Endothelial cell of umbilical vein (primary cell): ENCODE results near the gene BLTP3B. TPM values are rescaled to one million over a fixed set of nuclear protein-coding genes. Genes with fewer than 3 reads are reported as not detected.

Experiments
- BruUV-seq: library from RNA; stranded (reverse); fragments of 400-500 nt; replicated peaks from 2 replicates; lab custom pipeline; 2021; lab: Mats Ljungman, UMichigan
- CTCF ChIA-PET: fragments of 300-600, 350-600 bp; sonication (Branson Sonifier 250); formaldehyde crosslinking; loops from one replicate; lab custom pipeline; 2021; ENCODE audit warnings: antibody characterized with exemption, inconsistent platforms; lab: Charles Lee
- POLR2A ChIA-PET: fragments of 300-600, 350-600 bp; sonication (Branson Sonifier 250); formaldehyde crosslinking; loops from one replicate; lab custom pipeline; 2021; ENCODE audit warnings: antibody characterized with exemption, inconsistent platforms; lab: Charles Lee
- DNase-seq: peaks from one replicate; pipeline ENCODE4 v3.0.0-alpha.2; 2011; ENCODE audit warnings: low read depth, low spot score
- FAIRE-seq: peaks from 2 replicates; lab custom pipeline; 2011; peaks lifted over from hg19 to GRCh38; lab: Jason Lieb, UNC
- H2AFZ ChIP-seq: 2 replicates; pipeline ENCODE4 v1.6.0; 2012; ENCODE audit warnings: low read depth, low read length, control low read depth, inconsistent platforms
- H3K27ac ChIP-seq: 2 replicates; pipeline ENCODE4 v1.5.1; 2011; ENCODE audit warnings: low read depth, mild to moderate bottlenecking, control low read depth, low read length, moderate library complexity; ENCODE audit not compliant: insufficient read depth
- H3K27me3 ChIP-seq, 2 experiments: 2 replicates each; pipeline versions ENCODE4 v1.6.0 to v1.6.1; 2011; ENCODE audit warnings: low read length in 2 of 2, mixed read lengths in 1 of 2; ENCODE audit not compliant: control insufficient read depth in 2 of 2, insufficient read depth in 2 of 2
- H3K36me3 ChIP-seq, 2 experiments: 2 replicates in 1 of 2; 3 replicates in 1 of 2; pipeline ENCODE4 v1.5.1; 2011; ENCODE audit warnings: low read length in 2 of 2, mild to moderate bottlenecking in 1 of 2, moderate library complexity in 1 of 2; ENCODE audit not compliant: control insufficient read depth in 2 of 2, insufficient read depth in 2 of 2; ENCODE audit errors: extremely low read depth in 1 of 2
- H3K4me1 ChIP-seq: 3 replicates; pipeline ENCODE4 v1.5.1; 2011; ENCODE audit warnings: mild to moderate bottlenecking, low read length; ENCODE audit not compliant: control insufficient read depth, insufficient read depth; ENCODE audit errors: extremely low read depth
- H3K4me2 ChIP-seq: 2 replicates; pipeline ENCODE4 v1.6.1; 2011; ENCODE audit warnings: low read length, control low read depth, mixed read lengths; ENCODE audit not compliant: insufficient read depth
- H3K4me3 ChIP-seq, 3 experiments: fragments of 200-600 bp in 1 of 3; sonication (generic), shearing (Covaris generic) in 1 of 3; replicated peaks in 1 of 3; 2 replicates each; pipeline ENCODE4 v1.5.1; 2011 to 2016; ENCODE audit warnings: control low read depth in 3 of 3, low read length in 3 of 3, mild to moderate bottlenecking in 2 of 3, inconsistent platforms in 1 of 3, low read depth in 1 of 3, moderate library complexity in 1 of 3; ENCODE audit not compliant: insufficient read depth in 1 of 3
- H3K79me2 ChIP-seq: 2 replicates; pipeline ENCODE4 v1.6.0; 2012; ENCODE audit warnings: low read length, inconsistent platforms; ENCODE audit not compliant: control insufficient read depth, insufficient read depth
- H3K9ac ChIP-seq: replicated peaks from 2 replicates; pipeline ENCODE3; 2011; ENCODE audit warnings: low read length, control low read depth; ENCODE audit not compliant: insufficient read depth; ENCODE audit errors: extremely low read depth
- H3K9me1 ChIP-seq: replicated peaks from 3 replicates; pipeline ENCODE4 v1.6.0; 2011; ENCODE audit warnings: mild to moderate bottlenecking, low read length; ENCODE audit not compliant: control insufficient read depth, insufficient read depth; ENCODE audit errors: extremely low read depth
- H3K9me3 ChIP-seq: replicated peaks from 2 replicates; pipeline ENCODE4 v1.5.1; 2012; ENCODE audit warnings: low read length, inconsistent platforms; ENCODE audit not compliant: control insufficient read depth, insufficient read depth
- H4K20me1 ChIP-seq: replicated peaks from 2 replicates; pipeline ENCODE3; 2011; ENCODE audit warnings: mild to moderate bottlenecking, low read length; ENCODE audit not compliant: control insufficient read depth, insufficient read depth; ENCODE audit errors: extremely low read depth
- CTCF ChIP-seq, 2 donors: IDR thresholded peaks; 1 replicate in 1 of 2; 2 replicates in 1 of 2; pipeline ENCODE4 v1.5.1; 2011; ENCODE audit warnings: low read length in 2 of 2, mild to moderate bottlenecking in 2 of 2, moderate library complexity in 2 of 2, control low read depth in 1 of 2, inconsistent platforms in 1 of 2, low read depth in 1 of 2; ENCODE audit not compliant: insufficient read depth in 1 of 2; ENCODE audit errors: extremely low read depth in 1 of 2
- EZH2 ChIP-seq: IDR thresholded peaks from 2 replicates; pipeline ENCODE4 v1.6.1; 2012; ENCODE audit warnings: borderline replicate concordance, low read depth, mild to moderate bottlenecking, moderate library complexity, low read length, inconsistent platforms; ENCODE audit not compliant: severe bottlenecking
- FOS ChIP-seq: IDR thresholded peaks from 2 replicates; pipeline ENCODE4 v1.6.1; 2011; ENCODE audit warnings: mild to moderate bottlenecking, low read length, moderate library complexity, borderline replicate concordance; ENCODE audit not compliant: insufficient read depth
- GATA2 ChIP-seq: IDR thresholded peaks from 2 replicates; pipeline ENCODE4 v1.7.0; 2011; ENCODE audit warnings: low read depth, mild to moderate bottlenecking, moderate library complexity, mixed read lengths, low read length; ENCODE audit not compliant: insufficient read length, insufficient read depth
- JUN ChIP-seq: IDR thresholded peaks from 2 replicates; pipeline ENCODE4 v1.6.1; 2011; ENCODE audit warnings: borderline replicate concordance, low read depth; ENCODE audit not compliant: insufficient read length, insufficient read depth
- MYC ChIP-seq: IDR thresholded peaks from one replicate; pipeline ENCODE4 v1.6.1; 2011; ENCODE audit warnings: mild to moderate bottlenecking, low read depth, low read length
- POLR2A ChIP-seq: IDR thresholded peaks from 2 replicates; pipeline ENCODE4 v1.6.1; 2012; ENCODE audit warnings: low read depth, mild to moderate bottlenecking, control low read depth, low read length
- POLR2AphosphoS5 ChIP-seq: IDR thresholded peaks from 2 replicates; pipeline ENCODE4 v1.6.1; 2012; ENCODE audit warnings: low read depth, mild to moderate bottlenecking, control low read depth, low read length, moderate library complexity; ENCODE audit not compliant: insufficient read depth
- dilution Hi-C: fragments of 300-500 bp; cut with MboI; formaldehyde crosslinking; loops from one replicate; pipeline ENCODE4 v1.15.0; 2019; ENCODE audit warnings: low sequenced_read_pairs; ENCODE audit not compliant: extremely low pct_ligation_motif_present
- intact Hi-C: fragments of 100-400 bp; cut with micrococcal nuclease; formaldehyde crosslinking; loops from one replicate; pipeline ENCODE4 v1.10.0; 2022
- polyA plus RNA-seq, 4 experiments: library from polyadenylated mRNA; depleted of rRNA in 3 of 4; stranded (reverse) in 3 of 4; unstranded in 1 of 4; fragments of >200 nt; gene quantifications; 2 replicates each; pipeline versions ENCODE4 v1.2.1 to v1.2.3, GENCODE V29; 2011 to 2012; ENCODE audit warnings: missing spikeins in 1 of 4
- total RNA-seq: library from RNA; stranded (reverse); gene quantifications from 2 replicates; pipeline ENCODE4 v1.2.3, GENCODE V29; 2021
- TF ChIP-seq, protein P1 (sequence below): IDR thresholded peaks from 2 replicates; pipeline ENCODE4 v1.6.1; 2011; ENCODE audit not compliant: insufficient read depth, insufficient read length

BLTP3B gene
- total and polyA plus RNA-seq, 2 donors (not counting 3 experiments of a cell fraction or from before 2014, with no cell fraction given), result 5.4 to 17.9 TPM

- TF ChIP-seq CTCF (IDR thresholded peaks at IDR 0.05; ENCODE audit: extremely low read depth in 1 of 2, insufficient read depth in 1 of 2, low read depth in 1 of 2, low read length in 2 of 2), result no peak
- TF ChIP-seq FOS, result no peak
- TF ChIP-seq, protein P1, sequence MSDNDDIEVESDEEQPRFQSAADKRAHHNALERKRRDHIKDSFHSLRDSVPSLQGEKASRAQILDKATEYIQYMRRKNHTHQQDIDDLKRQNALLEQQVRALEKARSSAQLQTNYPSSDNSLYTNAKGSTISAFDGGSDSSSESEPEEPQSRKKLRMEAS, result no peak
- TF ChIP-seq GATA2, result no peak
- TF ChIP-seq POLR2A, result no peak
- TF ChIP-seq MYC, result no peak
- no peak for TF ChIP-seq JUN
- no peak for TF ChIP-seq POLR2AphosphoS5
- no peak for TF ChIP-seq EZH2
- H3K9me1 ChIP-seq, result no peaks in the 10 kb centered on the region
- H3K9me3 ChIP-seq, result no peaks in the 10 kb centered on the region
- intact Hi-C loops (no loop called here), dilution Hi-C loops (no loop called here)
- H3K9ac ChIP-seq, result no peak overlapping the region
- DNase-seq, result no peak
- CTCF ChIA-PET, result no interaction called here
- no peaks in the 10 kb centered on the region for H3K27me3 ChIP-seq
- H2AFZ ChIP-seq, result no peak overlapping the region
- no peaks in the 10 kb centered on the region for H3K36me3 ChIP-seq
- H3K4me1 ChIP-seq, result no peaks in the 10 kb centered on the region
- no TSS peak for BruUV-seq
- no peaks in the 10 kb centered on the region for H4K20me1 ChIP-seq
- no peak overlapping the region for H3K4me2 ChIP-seq
- POLR2A ChIA-PET, result no interaction called here
- no peak overlapping the region for H3K27ac ChIP-seq
- H3K4me3 ChIP-seq, result no peak overlapping the region
- no peak for FAIRE-seq
- H3K79me2 ChIP-seq, result peaks cover 17% of the 10 kb centered on the region
These were observed 35.8 kb downstream of the BLTP3B start for GRCh38 chr12:100106861-100107260.
